DOHH2 (cell line): ENCODE measurements around the gene MIB2.
"Not testable (repeated sequence)": the region's sequence is repeated elsewhere in the genome, so short reads cannot be mapped to it uniquely, and the experiment has no call there.

ENCODE experiments used
- H3F3A ChIP-seq: fragments of 200-600 bp; sonication (generic), shearing (Covaris generic); 2 replicates; pipeline ENCODE4 v1.6.0; 2016; ENCODE audit warnings: antibody characterized with exemption, mild to moderate bottlenecking; ENCODE audit not compliant: control insufficient read depth, insufficient read depth
- H3K27ac ChIP-seq: fragments of 200-600 bp; sonication (generic); 2 replicates; pipeline ENCODE4 v1.5.1; 2014; ENCODE audit warnings: low read depth, mild to moderate bottlenecking, low read length, moderate library complexity
- H3K27me3 ChIP-seq: fragments of 200-600 bp; sonication (generic); 2 replicates; pipeline ENCODE4 v1.6.1; 2014; ENCODE audit warnings: mild to moderate bottlenecking, low read length, mixed read lengths; ENCODE audit not compliant: control insufficient read depth
- H3K36me3 ChIP-seq: fragments of 200-600 bp; sonication (generic); 2 replicates; pipeline ENCODE4 v1.6.1; 2014; ENCODE audit warnings: mild to moderate bottlenecking, low read length, moderate library complexity, mixed read lengths; ENCODE audit not compliant: control insufficient read depth
- H3K4me1 ChIP-seq: fragments of 200-600 bp; sonication (generic); 2 replicates; pipeline ENCODE4 v1.6.1; 2014; ENCODE audit warnings: mild to moderate bottlenecking, low read length, mixed read lengths; ENCODE audit not compliant: control insufficient read depth
- H3K4me2 ChIP-seq: fragments of 200-600 bp; sonication (generic); 2 replicates; pipeline ENCODE4 v1.6.0; 2014; ENCODE audit warnings: mild to moderate bottlenecking, low read length, moderate library complexity
- H3K4me3 ChIP-seq: fragments of 200-600 bp; sonication (generic); 2 replicates; pipeline ENCODE4 v1.5.1; 2014; ENCODE audit warnings: mild to moderate bottlenecking, low read length, mixed read lengths
- H3K79me2 ChIP-seq: fragments of 200-600 bp; sonication (generic); 2 replicates; pipeline ENCODE4 v1.6.1; 2014; ENCODE audit warnings: mild to moderate bottlenecking, low read length, mixed read lengths; ENCODE audit not compliant: control insufficient read depth
- H3K9me2 ChIP-seq: fragments of 200-600 bp; sonication (generic); replicated peaks from 2 replicates; pipeline ENCODE4 v1.6.1; 2014; ENCODE audit warnings: mild to moderate bottlenecking, low read length, mixed read lengths; ENCODE audit not compliant: control insufficient read depth
- H3K9me3 ChIP-seq: fragments of 200-600 bp; sonication (generic); 2 replicates; pipeline ENCODE4 v1.6.1; 2014; ENCODE audit warnings: antibody characterized with exemption, low read length, mixed read lengths; ENCODE audit not compliant: control insufficient read depth, insufficient read depth
- H4K20me1 ChIP-seq: fragments of 200-600 bp; sonication (generic); 2 replicates; pipeline ENCODE4 v1.6.0; 2014; ENCODE audit warnings: low read depth, mild to moderate bottlenecking, antibody characterized with exemption, low read length, moderate library complexity; ENCODE audit not compliant: control insufficient read depth, insufficient read depth

Gene MIB2

GRCh38 chr1:1636621-1637478, 21.6 kb downstream of the MIB2 start:
- H3K79me2 ChIP-seq, H3K27ac ChIP-seq, H3K4me2 ChIP-seq: not testable (repeated sequence)

DNA sequence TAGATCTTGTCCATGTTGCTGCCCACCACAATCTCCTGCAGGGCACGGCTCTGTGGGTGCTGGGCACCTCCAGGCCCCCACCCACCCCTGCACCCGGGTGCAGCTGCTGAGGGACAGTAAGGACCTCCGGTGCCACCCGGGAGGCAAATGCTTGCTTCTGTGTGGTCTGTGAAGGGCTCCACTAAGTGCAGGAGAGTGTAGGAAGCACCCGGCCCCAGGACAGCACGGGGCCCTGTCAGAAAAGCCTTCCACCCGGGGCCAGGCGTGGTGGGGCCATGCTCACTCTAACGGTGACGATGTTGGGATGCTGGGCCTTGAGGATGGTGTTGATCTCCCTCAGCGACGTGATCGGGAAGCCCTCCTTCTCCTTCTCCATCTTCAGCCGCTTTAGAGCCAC, 22.2 kb downstream of the MIB2 start:
- H3K4me1 ChIP-seq, H3K79me2 ChIP-seq, H3K4me2 ChIP-seq, H3K9me2 ChIP-seq, H3K4me3 ChIP-seq, H3K9me3 ChIP-seq, H3K27me3 ChIP-seq, H4K20me1 ChIP-seq, H3F3A ChIP-seq, H3K27ac ChIP-seq: not testable (repeated sequence)
- peaks cover 15% of the 10 kb centered on the region for H3K36me3 ChIP-seq

More at GRCh38 chr1:1636621-1637478, 21.6 kb downstream of the MIB2 start:
- H3K36me3 ChIP-seq = peaks cover 15% of the 10 kb centered on the region
- not testable (repeated sequence) for H3F3A ChIP-seq, H3K9me2 ChIP-seq, H3K9me3 ChIP-seq, H3K27me3 ChIP-seq, H3K4me3 ChIP-seq, H4K20me1 ChIP-seq, H3K4me1 ChIP-seq

GRCh38 chr1:1638528-1638927, 23.2 kb downstream of the MIB2 start:
- H3K9me3 ChIP-seq, H4K20me1 ChIP-seq, H3F3A ChIP-seq, H3K4me2 ChIP-seq, H3K4me3 ChIP-seq, H3K79me2 ChIP-seq, H3K9me2 ChIP-seq, H3K27me3 ChIP-seq, H3K27ac ChIP-seq, H3K4me1 ChIP-seq: not testable (repeated sequence)
- H3K36me3 ChIP-seq = peaks cover 15% of the 10 kb centered on the region

DNA sequence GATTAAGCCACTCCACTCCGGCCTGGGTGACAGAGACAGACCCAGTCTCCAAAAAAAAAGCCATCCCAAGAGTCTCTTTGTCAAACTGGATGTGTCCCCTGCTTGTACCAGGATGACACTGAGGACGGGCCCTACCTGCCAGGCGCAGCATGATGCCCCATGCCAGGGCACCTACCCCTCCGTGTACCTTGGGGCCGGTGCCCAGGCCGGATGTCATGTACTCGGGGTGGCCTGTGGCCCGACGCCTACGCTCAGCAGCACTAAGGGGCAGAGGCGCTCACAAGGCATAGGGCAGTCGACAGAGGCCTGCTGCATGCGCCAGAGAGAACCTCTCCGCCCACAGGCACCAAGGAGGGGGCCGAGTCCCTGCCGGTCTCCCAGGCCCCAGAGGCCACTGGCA, 24.1 kb downstream of the MIB2 start:
- H3K27me3 ChIP-seq, H3K9me2 ChIP-seq, H3K4me1 ChIP-seq, H3K4me2 ChIP-seq, H3F3A ChIP-seq, H3K9me3 ChIP-seq, H3K4me3 ChIP-seq, H3K79me2 ChIP-seq, H3K27ac ChIP-seq, H4K20me1 ChIP-seq: not testable (repeated sequence)
- peaks cover 15% of the 10 kb centered on the region for H3K36me3 ChIP-seq

- not testable (repeated sequence) for H3K4me3 ChIP-seq, H3K9me3 ChIP-seq, H3K79me2 ChIP-seq, H3F3A ChIP-seq, H3K4me2 ChIP-seq, H4K20me1 ChIP-seq, H3K27ac ChIP-seq, H3K9me2 ChIP-seq, H3K4me1 ChIP-seq, H3K27me3 ChIP-seq
- peaks cover 15% of the 10 kb centered on the region for H3K36me3 ChIP-seq
These were observed 24.8 kb downstream of the MIB2 start for GRCh38 chr1:1640081-1640480.

DNA sequence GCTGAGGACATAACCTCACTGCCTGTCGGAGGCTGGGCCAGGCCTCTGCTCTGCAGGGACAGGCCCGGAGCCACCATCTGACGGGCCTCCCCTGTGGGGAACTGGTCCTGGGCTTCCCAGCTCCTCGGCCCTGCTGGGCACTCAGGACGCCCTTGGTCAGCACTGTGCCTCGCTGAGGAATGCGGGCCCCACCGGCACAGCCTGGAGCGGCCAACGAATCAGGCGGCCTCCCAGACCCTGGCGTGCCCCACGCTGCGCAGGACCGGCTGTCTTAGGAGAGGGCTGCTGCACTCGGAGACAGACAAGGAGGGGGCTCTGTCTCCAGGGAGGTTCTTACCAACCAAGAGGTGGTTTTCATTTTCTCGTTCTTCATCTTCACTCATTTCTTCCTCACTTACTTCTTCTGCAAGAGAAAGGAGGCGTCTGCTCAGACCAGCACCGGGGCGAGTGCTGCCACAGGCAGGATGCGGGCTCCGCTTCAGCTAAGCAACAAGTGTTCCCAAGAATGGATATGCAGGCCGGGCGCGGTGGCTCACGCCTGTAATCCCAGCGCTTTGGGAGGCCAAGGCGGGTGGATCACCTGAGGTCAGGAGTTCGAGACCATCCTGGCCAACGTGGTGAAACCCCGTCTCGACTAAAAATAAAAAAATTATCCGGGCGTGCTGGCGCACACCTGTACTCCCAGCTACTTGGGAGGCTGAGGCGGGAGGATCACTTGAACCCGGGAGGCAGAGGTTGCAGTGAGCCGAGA, 25.6 kb downstream of the MIB2 start:
- not testable (repeated sequence) for H3K4me1 ChIP-seq, H3K79me2 ChIP-seq, H3K27ac ChIP-seq, H3F3A ChIP-seq, H3K9me2 ChIP-seq, H3K9me3 ChIP-seq, H4K20me1 ChIP-seq, H3K27me3 ChIP-seq, H3K4me2 ChIP-seq, H3K4me3 ChIP-seq
- peaks cover 15% of the 10 kb centered on the region for H3K36me3 ChIP-seq

- not testable (repeated sequence) for H3F3A ChIP-seq, H3K9me2 ChIP-seq, H4K20me1 ChIP-seq, H3K4me3 ChIP-seq, H3K4me1 ChIP-seq, H3K27ac ChIP-seq, H3K4me2 ChIP-seq, H3K79me2 ChIP-seq, H3K9me3 ChIP-seq, H3K27me3 ChIP-seq
- H3K36me3 ChIP-seq = peaks cover 39% of the 10 kb centered on the region
These were observed 31.0 kb downstream of the MIB2 start for GRCh38 chr1:1646326-1646725.

GRCh38 chr1:1647567-1648241, 32.4 kb downstream of the MIB2 start:
- not testable (repeated sequence) for H3K4me3 ChIP-seq, H3K27ac ChIP-seq, H3K79me2 ChIP-seq, H3K9me3 ChIP-seq, H3K4me2 ChIP-seq, H4K20me1 ChIP-seq, H3K27me3 ChIP-seq, H3F3A ChIP-seq, H3K9me2 ChIP-seq, H3K4me1 ChIP-seq
- peaks cover 53% of the 10 kb centered on the region for H3K36me3 ChIP-seq
